GM12878 (cell line): ENCODE measurements around the gene LCLAT1. TPM values are rescaled to one million over a fixed set of nuclear protein-coding genes. Genes with fewer than 3 reads are reported as not detected.

Experiments used
- ATAC-seq: fragments of 200-7000 bp; cut with Tn5 transposase; 3 replicates; pipeline ENCODE4 v1.9.1; 2020; ENCODE audit warnings: mild to moderate bottlenecking, moderate library complexity
- BruUV-seq: library from RNA; stranded (reverse); fragments of 400-500 nt; replicated peaks from 2 replicates; lab custom pipeline; 2021; lab: Mats Ljungman, UMichigan
- CTCF ChIA-PET: fragments of 300-600 bp; sonication (Branson Sonifier 250); formaldehyde crosslinking; extraction: SDS; loops from one replicate; lab custom pipeline; 2021; ENCODE audit warnings: inconsistent platforms; lab: Yijun Ruan, JAX
- POLR2A ChIA-PET: fragments of 350-600 bp; formaldehyde crosslinking; extraction: SDS; loops from one replicate; lab custom pipeline; 2021; ENCODE audit warnings: inconsistent platforms; lab: Charles Lee
- RAD21 ChIA-PET: fragments of 300-600 bp; sonication (Branson Sonifier 250); formaldehyde crosslinking; loops from one replicate; lab custom pipeline; 2023; ENCODE audit warnings: antibody characterized with exemption; ENCODE audit not compliant: unreplicated experiment; lab: Charles Lee
- SMC1A ChIA-PET: fragments of 300-600 bp; sonication (Branson Sonifier 250); formaldehyde crosslinking; loops from one replicate; lab custom pipeline; 2023; ENCODE audit not compliant: unreplicated experiment, uncharacterized antibody; lab: Charles Lee
- DNase-seq: peaks from one replicate; pipeline ENCODE4 v3.0.0-alpha.2; 2011; ENCODE audit warnings: low read depth, low spot score
- FAIRE-seq: peaks from 3 replicates; lab custom pipeline; 2011; peaks lifted over from hg19 to GRCh38; lab: Jason Lieb, UNC
- H2AFZ ChIP-seq: 2 replicates; pipeline ENCODE4 v1.6.0; 2011; ENCODE audit warnings: low read depth, low read length, control low read depth; ENCODE audit not compliant: control insufficient read depth
- H3K27ac ChIP-seq: 2 replicates; pipeline ENCODE4 v1.5.1; 2011; ENCODE audit warnings: control low read depth; ENCODE audit not compliant: control insufficient read depth, insufficient read depth
- H3K27me3 ChIP-seq, 2 experiments: replicated peaks in 1 of 2; 2 replicates each; pipeline versions ENCODE4 v1.6.0 to v1.6.1; 2011; ENCODE audit warnings: low read length in 1 of 2; ENCODE audit not compliant: control insufficient read depth in 2 of 2, insufficient read depth in 2 of 2
- H3K36me3 ChIP-seq, 2 experiments: 2 replicates each; pipeline ENCODE4 v1.5.1; 2011; ENCODE audit warnings: low read length in 1 of 2; ENCODE audit not compliant: control insufficient read depth in 2 of 2, insufficient read depth in 2 of 2
- H3K4me1 ChIP-seq: 2 replicates; pipeline ENCODE4 v1.6.1; 2011; ENCODE audit warnings: mild to moderate bottlenecking, low read length, moderate library complexity, mixed read lengths; ENCODE audit not compliant: control insufficient read depth, insufficient read depth
- H3K4me2 ChIP-seq: 2 replicates; pipeline ENCODE4 v1.6.0; 2011; ENCODE audit warnings: control low read depth; ENCODE audit not compliant: control insufficient read depth, insufficient read depth
- H3K4me3 ChIP-seq: fragments of 200-600 bp; sonication (generic); 2 replicates; pipeline ENCODE4 v1.5.1; 2016
- H3K79me2 ChIP-seq: 2 replicates; pipeline ENCODE4 v1.6.0; 2011; ENCODE audit warnings: low read length; ENCODE audit not compliant: control insufficient read depth, insufficient read depth
- H3K9ac ChIP-seq: 2 replicates; pipeline ENCODE4 v1.8.0; 2011; ENCODE audit warnings: low read length, control low read depth, mixed read lengths; ENCODE audit not compliant: control insufficient read depth, insufficient read depth
- H3K9me3 ChIP-seq: replicated peaks from 3 replicates; pipeline ENCODE4 v1.5.1; 2011; ENCODE audit warnings: mild to moderate bottlenecking, low read length; ENCODE audit not compliant: control insufficient read depth, insufficient read depth
- H4K20me1 ChIP-seq: 2 replicates; pipeline ENCODE4 v1.6.0; 2011; ENCODE audit not compliant: control insufficient read depth, insufficient read depth
- ATF7 ChIP-seq: fragments of 450-650 bp; IDR thresholded peaks from 2 replicates; pipeline ENCODE4 v1.6.1; 2016; ENCODE audit warnings: low read depth, mild to moderate bottlenecking
- BCL11A ChIP-seq: IDR thresholded peaks from 2 replicates; pipeline ENCODE4 v1.6.1; 2011; ENCODE audit warnings: low read depth, low read length
- DPF2 ChIP-seq: fragments of 450-650 bp; IDR thresholded peaks from 2 replicates; pipeline ENCODE4 v1.6.1; 2017; ENCODE audit warnings: mild to moderate bottlenecking
- E4F1 ChIP-seq: fragments of 450-650 bp; IDR thresholded peaks from 2 replicates; pipeline ENCODE4 v1.6.1; 2018; ENCODE audit warnings: borderline replicate concordance, mild to moderate bottlenecking; ENCODE audit not compliant: partially characterized antibody
- IKZF2 ChIP-seq, 2 experiments: fragments of 450-650 bp; IDR thresholded peaks; 2 replicates each; pipeline ENCODE4 v1.6.1; 2017; ENCODE audit warnings: mild to moderate bottlenecking in 2 of 2, moderate library complexity in 2 of 2
- RELA ChIP-seq: fragments of 450-650 bp; IDR thresholded peaks from 2 replicates; pipeline ENCODE4 v1.8.0; 2014; ENCODE audit warnings: borderline replicate concordance; ENCODE audit not compliant: partially characterized antibody
- REST ChIP-seq: IDR thresholded peaks from 2 replicates; pipeline ENCODE4 v1.6.1; 2012; ENCODE audit warnings: mild to moderate bottlenecking, low read depth, low read length
- ZNF592 ChIP-seq: fragments of 450-650 bp; IDR thresholded peaks from 2 replicates; pipeline ENCODE4 v1.6.1; 2017; ENCODE audit warnings: mild to moderate bottlenecking, moderate library complexity
- ZNF687 ChIP-seq: fragments of 450-650 bp; IDR thresholded peaks from 2 replicates; pipeline ENCODE4 v1.6.1; 2017; ENCODE audit warnings: mild to moderate bottlenecking, moderate library complexity
- WGBS: methylation state at CpG from one replicate; pipeline ENCODE4 v1.1.6; 2016; ENCODE audit warnings: low lambda C conversion rate; ENCODE audit not compliant: insufficient replicate concordance, insufficient coverage; ENCODE audit errors: missing lambda C conversion rate; 5-methylcytosine and 5-hydroxymethylcytosine counted together
- in situ Hi-C: fragments of 300-500 bp; cut with MboI; formaldehyde crosslinking; loops from 9 replicates; pipeline ENCODE4 v1.14.3; 2018; ENCODE audit warnings: mixed read lengths
- intact Hi-C: fragments of 100-400 bp; cut with micrococcal nuclease; formaldehyde crosslinking; loops from one replicate; pipeline ENCODE4 v1.14.2; 2022; ENCODE audit not compliant: unreplicated experiment
- polyA plus RNA-seq, 11 experiments: library from polyadenylated mRNA; depleted of rRNA in 4 of 11; unstranded in 6 of 11; stranded (reverse) in 5 of 11; fragments of >200 nt; fragmentation: Nextera tagmentation in 4 of 11; fragmentation: Illumina TruSeq in 1 of 11; extraction: Ambion mirVana in 4 of 11; extraction: Trizol in 1 of 11; gene quantifications; 1 replicate in 1 of 11; 2 replicates in 10 of 11; pipeline versions ENCODE4 v1.2.1 to v1.2.3, GENCODE V29; 2011 to 2016; ENCODE audit warnings: inconsistent platforms in 2 of 11, missing spikeins in 2 of 11, low read depth in 1 of 11
- total RNA-seq, 4 experiments: library from RNA; depleted of rRNA in 3 of 4; stranded (reverse); fragments of >200 nt in 3 of 4; fragmentation: Illumina TruSeq in 1 of 4; extraction: Trizol in 1 of 4; gene quantifications; 2 replicates each; pipeline versions ENCODE4 v1.2.1 to v1.2.3, GENCODE V29; 2013 to 2021

LCLAT1 gene
- total and polyA plus RNA-seq, 10 of the 15 experiments (the other 5 are each of a cell fraction or from before 2014, with no cell fraction given): 8.1 to 33.0 (median 15.9) TPM

GRCh38 chr2:30522421-30522820 is 75.4 kb downstream of the LCLAT1 start:
- Histone ChIP-seq H3K4me2 (no peak overlapping the region), H3K36me3 (0 out of 4 replicates have a peak, but pooled peaks cover 0 to 4% of the 10 kb centered on the region in 2 experiments), H2AFZ (no peak overlapping the region), H3K27me3 (no peaks in the 10 kb centered on the region), H3K4me3 (no peak overlapping the region), H3K9ac (no peak overlapping the region), H3K79me2 (no peaks in the 10 kb centered on the region), H3K27ac (no peak overlapping the region), H3K9me3 (peaks cover 12% of the 10 kb centered on the region; the same call in 2 of the 3 replicates), H3K4me1 (no peaks in the 10 kb centered on the region), H4K20me1 (no peaks in the 10 kb centered on the region)
- intact Hi-C loops: no loop called here
- ChIA-PET SMC1A (interaction anchor here (0.6 to 1.7 kb wide), 6 partner anchors 9 to 64 kb away, joined by 3 to 11 read pairs (median 4); no protein-coding TSS in a partner anchor), CTCF (interaction anchor here (1.4 kb wide), 2 partner anchors 19 to 188 kb away, joined by 4 to 7 read pairs; no protein-coding TSS in a partner anchor), POLR2A (interaction anchor here (0.6 to 1.1 kb wide), 5 partner anchors 13 to 1803 kb away, joined by 3 to 4 read pairs (median 3); no protein-coding TSS in a partner anchor), RAD21 (interaction anchor here (0.7 to 1.0 kb wide), 2 partner anchors 8 to 20 kb away, joined by 3 read pairs; no protein-coding TSS in a partner anchor)
- BruUV-seq: no TSS peak
- ATAC-seq (no peak), FAIRE-seq (no peak), DNase-seq (no peak)
- in situ Hi-C loops: no loop called here
- WGBS: 81% methylated on average over 2 of the region's 2 CpGs
- TF ChIP-seq ATF7: no peak
- no peak for TF ChIP-seq RELA
- no peak for TF ChIP-seq BCL11A
- no peak for TF ChIP-seq REST
- no peak for TF ChIP-seq ZNF592
- TF ChIP-seq DPF2: no peak
- no peak for TF ChIP-seq E4F1
- TF ChIP-seq ZNF687: no peak
- no peak for TF ChIP-seq IKZF2 (IDR thresholded peaks at IDR 0.05)
